Omental fat pad (tissue), 4 donors: Measurements from ENCODE around the gene PCAT7. TPM values are rescaled to one million over a fixed set of nuclear protein-coding genes. Genes with fewer than 3 reads are reported as not detected.
"Not testable (repeated sequence)": the region's sequence is repeated elsewhere in the genome, so short reads cannot be mapped to it uniquely, and the experiment has no call there.

ENCODE experiments used
- ATAC-seq: fragments of 150-250 bp; one replicate; pipeline ENCODE4 v1.9.1; 2016; ENCODE audit warnings: mild to moderate bottlenecking, moderate library complexity; ENCODE audit not compliant: low FRiP score
- DNase-seq: peaks from one replicate; pipeline ENCODE4 v3.0.0-alpha.2; 2019; ENCODE audit warnings: low spot score
- CTCF ChIP-seq, 3 donors: fragments of 450-650 bp; IDR thresholded peaks; one replicate each; pipeline ENCODE4 v1.5.1; 2016 to 2017; ENCODE audit warnings: antibody characterized with exemption in 3 of 3, mild to moderate bottlenecking in 3 of 3, moderate library complexity in 2 of 3
- total RNA-seq, 4 donors: library from RNA; depleted of rRNA; stranded (reverse); fragments of >200 nt; gene quantifications; one replicate each; pipeline ENCODE4 v1.1.0, GENCODE V29; 2016

PCAT7 gene
- total RNA-seq, 4 donors from 2014 or later: not detected

- ATAC-seq (no peak), DNase-seq (no peak)
- no peak for TF ChIP-seq CTCF (IDR thresholded peaks at IDR 0.05)
These were observed 22.2 kb downstream of the PCAT7 start for GRCh38 chr9:94577036-94577435.

- no peak for TF ChIP-seq CTCF (IDR thresholded peaks at IDR 0.05)
- ATAC-seq (no peak), DNase-seq (no peak)
These were observed 22.7 kb downstream of the PCAT7 start for GRCh38 chr9:94577571-94577970.

- no peak for ATAC-seq
- DNase-seq: no peak
- TF ChIP-seq CTCF (IDR thresholded peaks at IDR 0.05): no peak
These were observed 26.8 kb downstream of the PCAT7 start for GRCh38 chr9:94581728-94582127.

GRCh38 chr9:94584555-94584954, 29.7 kb downstream of the PCAT7 start:
- no peak for TF ChIP-seq CTCF (IDR thresholded peaks at IDR 0.05)
- DNase-seq (no peak), ATAC-seq (no peak)

- no peak for ATAC-seq
- TF ChIP-seq CTCF (IDR thresholded peaks at IDR 0.05): no peak
These were observed 31.4 kb downstream of the PCAT7 start for GRCh38 chr9:94586316-94586715.

GRCh38 chr9:94586814-94587213, 31.9 kb downstream of the PCAT7 start:
- no peak for TF ChIP-seq CTCF (IDR thresholded peaks at IDR 0.05)
- ATAC-seq (peak; percentile 23), DNase-seq (no peak)

More at GRCh38 chr9:94586316-94586715, 31.4 kb downstream of the PCAT7 start:
- no peak for DNase-seq

- no peak for TF ChIP-seq CTCF (IDR thresholded peaks at IDR 0.05)
- DNase-seq: no peak
- no peak for ATAC-seq
These were observed 33.8 kb downstream of the PCAT7 start for GRCh38 chr9:94588681-94589080.

GRCh38 chr9:94591046-94591545, 36.2 kb downstream of the PCAT7 start:
- DNase-seq: not testable (repeated sequence)

More at GRCh38 chr9:94591046-94591545, 36.2 kb downstream of the PCAT7 start:
- ATAC-seq: not testable (repeated sequence)
